Stimulated activated CD4-positive, alpha-beta T cell treated with anti-CD3 and anti-CD28 coated beads, Interleukin-1b, Interleukin-23, amount 100 ng/mL, for 4 hours (primary cell): ENCODE results near the gene DTX4.
A peak's percentile ranks its signal among the peaks of the same experiment; 100 is the strongest.

Experiments used
- DNase-seq, 2 donors: peaks; one replicate each; pipeline ENCODE4 v3.0.0-alpha.2; 2020; ENCODE audit warnings: low read depth in 2 of 2

The DTX4 gene

GRCh38 chr11:59173080-59173963 is 1.4 kb downstream of the DTX4 start:
- DNase-seq = peak in 1 of 2 donors; percentile 5

- DNase-seq = no peak
Measured at GRCh38 chr11:59173964-59174663, 2.2 kb downstream of the DTX4 start.

GRCh38 chr11:59174664-59175033 is 2.7 kb downstream of the DTX4 start:
- DNase-seq = no peak

GRCh38 chr11:59175091-59175501 is 3.2 kb downstream of the DTX4 start:
- no peak for DNase-seq

GRCh38 chr11:59176330-59176729 is 4.4 kb downstream of the DTX4 start:
- no peak for DNase-seq

- DNase-seq = no peak
Measured at GRCh38 chr11:59178402-59178801, 6.5 kb downstream of the DTX4 start.

GRCh38 chr11:59179121-59179520 is 7.2 kb downstream of the DTX4 start:
- DNase-seq = no peak

GRCh38 chr11:59180168-59180776 is 8.3 kb downstream of the DTX4 start:
- no peak for DNase-seq

GRCh38 chr11:59180907-59181306 is 9.0 kb downstream of the DTX4 start:
- no peak for DNase-seq

GRCh38 chr11:59181746-59182456 is 10.0 kb downstream of the DTX4 start:
- DNase-seq = no peak

GRCh38 chr11:59182457-59183151 is 10.7 kb downstream of the DTX4 start:
- DNase-seq = no peak

- DNase-seq = no peak
Measured at GRCh38 chr11:59183771-59184170, 11.8 kb downstream of the DTX4 start.

- DNase-seq = no peak
Measured at GRCh38 chr11:59184691-59185339, 12.9 kb downstream of the DTX4 start.

GRCh38 chr11:59185386-59185945 is 13.5 kb downstream of the DTX4 start:
- no peak for DNase-seq

- peak; percentile 36 to 45 for DNase-seq
Measured at GRCh38 chr11:59186130-59186594, 14.2 kb downstream of the DTX4 start.

- DNase-seq = no peak
Measured at GRCh38 chr11:59187035-59187434, 15.1 kb downstream of the DTX4 start.

- no peak for DNase-seq
Measured at GRCh38 chr11:59187587-59187986, 15.7 kb downstream of the DTX4 start.

GRCh38 chr11:59188954-59189353 is 17.0 kb downstream of the DTX4 start:
- DNase-seq = no peak

GRCh38 chr11:59189986-59190385 is 18.1 kb downstream of the DTX4 start:
- DNase-seq = no peak

- DNase-seq = no peak
Measured at GRCh38 chr11:59191095-59191494, 19.2 kb downstream of the DTX4 start.
